Epithelial cell of esophagus (primary cell): ENCODE data around the gene L3MBTL4.
"Not testable (repeated sequence)": the region's sequence is repeated elsewhere in the genome, so short reads cannot be mapped to it uniquely, and the experiment has no call there.

ENCODE experiments used
- DNase-seq: peaks from one replicate; pipeline ENCODE4 v3.0.0; 2010; ENCODE audit warnings: low read depth
- H3K4me3 ChIP-seq: 2 replicates; pipeline ENCODE4 v1.5.1; 2011; ENCODE audit warnings: mild to moderate bottlenecking, low read length, control low read depth
- TF ChIP-seq, protein P1 (sequence below): IDR thresholded peaks from 2 replicates; pipeline ENCODE4 v1.5.1; 2011; ENCODE audit warnings: low read depth, mild to moderate bottlenecking, low read length, control low read depth, inconsistent platforms; ENCODE audit not compliant: insufficient read depth; ENCODE audit errors: missing control alignments

L3MBTL4 gene

DNA sequence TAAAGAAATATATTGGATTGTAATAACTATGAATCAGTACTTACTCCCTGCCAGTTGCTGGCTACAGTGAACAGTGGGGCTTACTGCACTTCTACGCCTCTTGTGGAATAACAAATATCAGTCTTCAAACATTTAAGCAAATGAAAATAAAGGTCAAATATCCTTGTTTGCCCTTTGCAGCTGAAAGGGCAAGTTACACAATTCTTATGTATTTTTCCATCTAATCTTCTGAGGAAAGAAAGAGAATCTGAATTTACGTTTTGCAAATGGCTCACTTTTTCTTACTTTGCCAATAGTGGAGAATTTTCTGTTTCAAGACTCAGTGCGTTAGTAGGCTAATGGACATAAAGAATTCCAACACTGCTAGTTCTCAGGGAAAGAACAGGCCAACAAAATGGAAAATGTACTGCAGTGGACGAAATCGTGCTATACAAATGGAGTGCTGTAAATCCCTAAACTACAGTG, 362.2 kb downstream of the L3MBTL4 start:
- TF ChIP-seq, protein P1, sequence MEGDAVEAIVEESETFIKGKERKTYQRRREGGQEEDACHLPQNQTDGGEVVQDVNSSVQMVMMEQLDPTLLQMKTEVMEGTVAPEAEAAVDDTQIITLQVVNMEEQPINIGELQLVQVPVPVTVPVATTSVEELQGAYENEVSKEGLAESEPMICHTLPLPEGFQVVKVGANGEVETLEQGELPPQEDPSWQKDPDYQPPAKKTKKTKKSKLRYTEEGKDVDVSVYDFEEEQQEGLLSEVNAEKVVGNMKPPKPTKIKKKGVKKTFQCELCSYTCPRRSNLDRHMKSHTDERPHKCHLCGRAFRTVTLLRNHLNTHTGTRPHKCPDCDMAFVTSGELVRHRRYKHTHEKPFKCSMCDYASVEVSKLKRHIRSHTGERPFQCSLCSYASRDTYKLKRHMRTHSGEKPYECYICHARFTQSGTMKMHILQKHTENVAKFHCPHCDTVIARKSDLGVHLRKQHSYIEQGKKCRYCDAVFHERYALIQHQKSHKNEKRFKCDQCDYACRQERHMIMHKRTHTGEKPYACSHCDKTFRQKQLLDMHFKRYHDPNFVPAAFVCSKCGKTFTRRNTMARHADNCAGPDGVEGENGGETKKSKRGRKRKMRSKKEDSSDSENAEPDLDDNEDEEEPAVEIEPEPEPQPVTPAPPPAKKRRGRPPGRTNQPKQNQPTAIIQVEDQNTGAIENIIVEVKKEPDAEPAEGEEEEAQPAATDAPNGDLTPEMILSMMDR = no peak
- H3K4me3 ChIP-seq = no peak overlapping the region
- no peak for DNase-seq

DNA sequence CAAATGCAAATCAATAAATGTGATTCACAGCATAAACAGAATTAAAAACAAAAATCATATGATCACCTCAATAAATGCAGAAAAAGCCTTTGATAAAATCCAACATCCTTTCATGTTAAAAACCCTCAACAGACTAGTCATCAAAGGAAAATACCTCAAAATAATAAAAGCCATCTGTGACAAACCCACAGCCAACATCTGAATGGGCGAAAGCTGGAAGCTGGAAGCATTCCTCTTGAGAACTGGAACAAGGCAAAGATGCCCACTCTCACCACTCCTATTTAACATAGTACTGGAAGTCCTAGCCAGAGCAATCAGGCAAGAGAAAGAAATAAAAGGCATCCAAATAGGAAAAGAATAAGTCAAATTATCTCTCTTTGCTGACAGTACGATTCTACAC, 367.1 kb downstream of the L3MBTL4 start:
- H3K4me3 ChIP-seq, DNase-seq: not testable (repeated sequence)

DNA sequence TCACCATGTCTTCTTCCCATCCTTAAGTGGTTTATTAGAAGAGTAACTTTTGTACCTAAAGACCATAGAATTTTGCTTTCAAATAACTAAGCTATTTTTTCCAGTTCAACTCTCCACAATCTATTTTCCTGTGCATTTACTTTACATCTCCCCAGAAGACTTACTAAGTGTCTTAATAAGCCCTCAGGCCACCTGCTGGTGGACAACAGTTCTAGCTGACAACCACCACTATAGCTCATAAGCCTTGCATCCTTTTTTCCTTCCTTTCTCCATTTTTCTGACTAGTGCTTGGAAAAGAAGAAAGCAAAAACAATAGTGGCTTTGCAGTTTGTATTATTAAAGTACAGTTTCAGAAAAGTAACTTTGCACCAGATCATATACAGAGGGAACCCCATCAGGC, 369.9 kb downstream of the L3MBTL4 start:
- TF ChIP-seq, protein P1 = no peak
- no peak overlapping the region for H3K4me3 ChIP-seq
- no peak for DNase-seq

DNA sequence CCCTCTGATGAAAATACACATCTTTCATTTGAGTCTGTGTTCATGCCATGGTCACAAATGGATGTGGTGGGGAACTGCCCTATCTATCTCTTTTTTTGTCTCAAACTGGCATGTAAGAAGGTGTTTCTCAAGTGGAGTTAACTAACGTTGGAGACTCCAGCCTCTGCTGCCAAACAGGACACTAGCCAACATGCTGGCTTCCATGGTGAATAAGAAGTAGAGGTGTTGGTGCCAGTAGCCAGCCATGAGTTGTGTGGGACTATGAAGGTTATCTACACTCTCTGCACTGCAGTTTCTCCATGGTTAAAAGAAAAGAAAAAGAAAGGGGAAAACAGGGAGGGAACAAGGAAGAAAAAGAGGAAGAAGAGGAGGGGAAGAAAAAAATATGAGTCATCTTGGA, 370.4 kb downstream of the L3MBTL4 start:
- no peak overlapping the region for H3K4me3 ChIP-seq
- TF ChIP-seq, protein P1 = no peak
- no peak for DNase-seq

DNA sequence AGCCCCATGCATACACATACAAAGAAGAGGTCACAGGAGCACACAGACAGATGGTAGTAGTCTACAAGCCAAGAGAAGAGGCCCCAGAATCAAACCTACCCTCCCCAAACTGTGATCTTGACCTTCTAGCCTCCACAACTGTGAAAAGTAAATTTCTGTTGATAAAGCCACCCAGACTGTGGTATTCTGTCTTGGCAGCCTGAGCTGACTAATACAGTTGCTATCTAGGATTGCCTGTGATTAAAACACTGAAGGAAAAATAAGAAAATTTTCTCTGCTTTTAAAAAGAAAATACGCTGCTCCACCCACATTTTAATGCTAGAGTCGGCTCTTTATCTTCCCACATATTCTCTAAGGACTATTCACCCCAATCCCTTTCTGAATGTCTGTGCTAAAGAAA, 375.7 kb downstream of the L3MBTL4 start:
- DNase-seq = no peak
- no peak overlapping the region for H3K4me3 ChIP-seq
- TF ChIP-seq, protein P1 = no peak

DNA sequence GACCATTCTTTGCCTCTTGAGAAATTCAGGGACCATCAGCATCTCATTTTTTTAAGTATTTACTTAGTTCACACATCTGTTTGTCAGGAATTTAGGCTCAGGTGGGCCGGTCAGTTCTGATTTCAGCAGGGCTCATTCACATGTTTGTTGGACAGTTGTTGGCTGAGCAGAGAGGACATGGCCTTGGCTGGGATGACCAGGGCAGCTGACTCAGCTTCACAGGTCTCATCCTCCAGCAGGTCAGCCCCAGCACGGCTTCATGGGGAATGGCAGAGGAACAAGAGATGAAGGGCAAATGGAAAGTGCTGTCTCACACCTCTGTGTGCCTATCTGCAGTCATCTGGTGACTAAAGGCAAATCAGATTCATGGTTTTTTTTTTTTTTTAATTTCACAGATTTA, 383.3 kb downstream of the L3MBTL4 start:
- DNase-seq = no peak
- TF ChIP-seq, protein P1 = no peak
- H3K4me3 ChIP-seq = no peak overlapping the region

DNA sequence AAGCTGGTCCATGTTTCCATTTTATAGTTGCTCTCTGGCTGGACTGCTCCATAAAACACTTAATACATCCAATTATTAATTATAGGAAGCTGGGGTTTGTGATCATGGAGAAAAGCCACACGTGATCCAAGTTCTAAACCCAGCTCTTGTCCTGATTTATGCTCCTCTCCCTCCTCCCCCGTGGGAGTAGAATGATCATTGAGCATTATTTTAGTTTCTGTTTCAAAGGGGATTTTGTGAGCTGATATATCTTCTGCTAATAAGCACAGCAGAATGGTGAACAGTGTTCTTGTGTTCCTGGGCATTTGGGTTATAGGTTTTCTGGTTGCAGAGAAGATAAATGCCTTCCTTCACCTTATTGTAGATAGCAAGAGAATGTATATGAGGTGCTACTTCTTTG, 383.7 kb downstream of the L3MBTL4 start:
- no peak overlapping the region for H3K4me3 ChIP-seq
- DNase-seq = no peak
- TF ChIP-seq, protein P1 = no peak
